Kasumi-1 (cell line): ENCODE measurements around the gene PTPN21.
A peak's percentile ranks its signal among the peaks of the same experiment; 100 is the strongest.
"Not testable (repeated sequence)": the region's sequence is repeated elsewhere in the genome, so short reads cannot be mapped to it uniquely, and the experiment has no call there.

ENCODE experiments used
- DNase-seq, 2 experiments: peaks; one replicate each; lab custom pipeline; 2025; lab: John Stamatoyannopoulos, UW

PTPN21 gene

GRCh38 chr14:88551980-88552431 lies 2.8 kb downstream of the PTPN21 start:
- DNase-seq: no peak

GRCh38 chr14:88551094-88551870 lies 3.5 kb downstream of the PTPN21 start:
- DNase-seq: no peak

GRCh38 chr14:88550078-88550477 lies 4.7 kb downstream of the PTPN21 start:
- DNase-seq: no peak

GRCh38 chr14:88547386-88547780 lies 7.4 kb downstream of the PTPN21 start:
- DNase-seq: no peak

- DNase-seq: no peak
Measured at GRCh38 chr14:88546621-88547385, 8.0 kb downstream of the PTPN21 start.

GRCh38 chr14:88545256-88545655 lies 9.6 kb downstream of the PTPN21 start:
- no peak for DNase-seq

- no peak for DNase-seq
Measured at GRCh38 chr14:88542857-88543795, 11.7 kb downstream of the PTPN21 start.

- DNase-seq: no peak
Measured at GRCh38 chr14:88541324-88541723, 13.5 kb downstream of the PTPN21 start.

GRCh38 chr14:88535813-88536212 lies 19.0 kb downstream of the PTPN21 start:
- DNase-seq: no peak

- DNase-seq: peak; percentile 67 to 70
Measured at GRCh38 chr14:88535149-88535548, 19.7 kb downstream of the PTPN21 start.

GRCh38 chr14:88533064-88533602 lies 21.7 kb downstream of the PTPN21 start:
- DNase-seq: no peak

- not testable (repeated sequence) for DNase-seq
Measured at GRCh38 chr14:88529889-88530288, 24.9 kb downstream of the PTPN21 start.

- no peak for DNase-seq
Measured at GRCh38 chr14:88522393-88522792, 32.4 kb downstream of the PTPN21 start.

GRCh38 chr14:88521818-88522217 lies 33.0 kb downstream of the PTPN21 start:
- no peak for DNase-seq

GRCh38 chr14:88519907-88520306 lies 34.9 kb downstream of the PTPN21 start:
- no peak for DNase-seq

- no peak for DNase-seq
Measured at GRCh38 chr14:88518592-88519512, 36.0 kb downstream of the PTPN21 start.

GRCh38 chr14:88516861-88517357 lies 37.9 kb downstream of the PTPN21 start:
- DNase-seq: no peak

GRCh38 chr14:88515499-88516221 lies 39.1 kb downstream of the PTPN21 start:
- DNase-seq: no peak

- DNase-seq: no peak
Measured at GRCh38 chr14:88507208-88507607, 47.6 kb downstream of the PTPN21 start.

GRCh38 chr14:88505621-88506020 lies 49.2 kb downstream of the PTPN21 start:
- DNase-seq: no peak
